PC-9 (cell line): ENCODE results near the gene TRMT13. TPM values are rescaled to one million over a fixed set of nuclear protein-coding genes. Genes with fewer than 3 reads are reported as not detected.

Experiments
- BruUV-seq: library from RNA; stranded (reverse); fragments of 400-500 nt; replicated peaks from 2 replicates; lab custom pipeline; 2021; lab: Mats Ljungman, UMichigan
- CTCF ChIA-PET: fragments of 300-600 bp; sonication (Branson Sonifier 250); formaldehyde crosslinking; loops from one replicate; lab custom pipeline; 2022; ENCODE audit warnings: antibody characterized with exemption; lab: Charles Lee
- POLR2A ChIA-PET: fragments of 300-600 bp; sonication (Branson Sonifier 250); formaldehyde crosslinking; loops from one replicate; lab custom pipeline; 2022; ENCODE audit warnings: antibody characterized with exemption; ENCODE audit not compliant: unreplicated experiment; lab: Charles Lee
- DNase-seq, 2 experiments: peaks; one replicate each; pipeline versions ENCODE4 v3.0.0 to v3.0.0-alpha.2; 2015 to 2022; ENCODE audit warnings: mixed read lengths in 1 of 2
- H2AFZ ChIP-seq: fragments of 200-600 bp; sonication (generic); 2 replicates; pipeline ENCODE4 v1.8.1; 2017; ENCODE audit warnings: antibody characterized with exemption
- H3F3A ChIP-seq: fragments of 200-600 bp; sonication (generic); 2 replicates; pipeline ENCODE4 v1.8.1; 2017; ENCODE audit warnings: antibody characterized with exemption, mild to moderate bottlenecking, low read depth; ENCODE audit not compliant: insufficient read depth
- H3K27ac ChIP-seq: fragments of 200-600 bp; sonication (generic); 2 replicates; pipeline ENCODE4 v1.6.1; 2016; ENCODE audit warnings: mixed run types
- H3K27me3 ChIP-seq: fragments of 200-600 bp; sonication (generic); 2 replicates; pipeline ENCODE4 v1.6.1; 2016; ENCODE audit warnings: low read depth, mixed run types; ENCODE audit not compliant: insufficient read depth
- H3K36me3 ChIP-seq: fragments of 200-600 bp; sonication (generic); 2 replicates; pipeline ENCODE4 v1.6.1; 2016; ENCODE audit warnings: low read depth, mixed run types
- H3K4me1 ChIP-seq: fragments of 200-600 bp; sonication (generic); replicated peaks from 2 replicates; pipeline ENCODE4 v1.6.1; 2016; ENCODE audit warnings: mixed run types; ENCODE audit not compliant: insufficient read depth
- H3K4me2 ChIP-seq: fragments of 200-600 bp; sonication (generic); 2 replicates; pipeline ENCODE4 v1.6.1; 2017; ENCODE audit warnings: mixed run types
- H3K4me3 ChIP-seq: fragments of 200-600 bp; sonication (generic); 2 replicates; pipeline ENCODE4 v1.6.1; 2016; ENCODE audit warnings: mixed run types
- H3K79me2 ChIP-seq: fragments of 200-600 bp; sonication (generic); 2 replicates; pipeline ENCODE4 v1.6.1; 2017; ENCODE audit warnings: low read depth, mixed run types
- H3K9me2 ChIP-seq: fragments of 200-600 bp; sonication (generic); 2 replicates; pipeline ENCODE4 v1.8.1; 2017; ENCODE audit warnings: mild to moderate bottlenecking; ENCODE audit not compliant: insufficient read depth
- H3K9me3 ChIP-seq: fragments of 200-600 bp; sonication (generic); 2 replicates; pipeline ENCODE4 v1.8.1; 2016; ENCODE audit warnings: low read depth; ENCODE audit not compliant: insufficient read depth
- H4K20me1 ChIP-seq: fragments of 200-600 bp; sonication (generic); 2 replicates; pipeline ENCODE4 v1.8.1; 2017; ENCODE audit not compliant: insufficient read depth
- EZH2 ChIP-seq: fragments of 200-600 bp; sonication (generic); IDR thresholded peaks from 2 replicates; pipeline ENCODE4 v1.8.0; 2017; ENCODE audit warnings: antibody characterized with exemption, low read depth
- intact Hi-C: fragments of 100-400 bp; cut with micrococcal nuclease; formaldehyde crosslinking; loops from one replicate; pipeline ENCODE4 v1.10.0; 2022; ENCODE audit not compliant: unreplicated experiment
- total RNA-seq: library from RNA; stranded (reverse); gene quantifications from 2 replicates; pipeline ENCODE4 v1.2.3, GENCODE V29; 2021
- TF ChIP-seq, protein P1 (sequence below): fragments of 200-600 bp; sonication (generic); conservative IDR thresholded peaks from 2 replicates; pipeline ENCODE4 v1.6.1; 2017; ENCODE audit warnings: mixed run types, antibody characterized with exemption, mild to moderate bottlenecking, moderate library complexity

TRMT13 gene
- total RNA-seq, 1 experiment from 2014 or later, result 14.2 TPM

DNA sequence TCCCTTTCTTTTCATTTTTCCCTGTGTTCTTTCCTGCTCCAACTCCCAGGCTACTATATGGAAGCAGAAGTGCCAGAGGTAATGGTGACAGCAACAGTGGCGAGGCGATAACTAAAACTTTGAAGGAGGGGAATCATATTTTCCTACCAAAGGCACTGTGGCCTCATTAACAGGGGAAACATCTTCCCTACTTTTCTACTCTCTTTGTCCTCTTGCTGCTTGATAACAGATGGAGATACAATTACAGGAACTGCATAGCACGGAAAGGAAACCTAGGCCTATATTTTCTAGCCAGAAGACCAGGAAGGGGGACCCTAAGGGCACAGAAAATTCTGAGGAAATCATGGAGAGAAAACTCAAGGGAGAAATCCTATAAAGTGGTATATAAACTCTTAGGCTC is 42.5 kb upstream of the TRMT13 start:
- Histone ChIP-seq H3K27ac (no peak overlapping the region), H3K9me3 (no peaks in the 10 kb centered on the region), H3K9me2 (no peaks in the 10 kb centered on the region), H3K4me2 (no peak overlapping the region), H3F3A (no peaks in the 10 kb centered on the region; the same call in 1 of the 2 replicates), H3K36me3 (peaks cover 3% of the 10 kb centered on the region; the same call in 1 of the 2 replicates), H3K4me1 (no peaks in the 10 kb centered on the region), H3K4me3 (no peak overlapping the region), H3K27me3 (no peaks in the 10 kb centered on the region), H2AFZ (no peak overlapping the region), H4K20me1 (no peaks in the 10 kb centered on the region), H3K79me2 (no peaks in the 10 kb centered on the region)
- DNase-seq, result no peak
- intact Hi-C loops, result no loop called here
- no peak for TF ChIP-seq EZH2
- TF ChIP-seq, protein P1, sequence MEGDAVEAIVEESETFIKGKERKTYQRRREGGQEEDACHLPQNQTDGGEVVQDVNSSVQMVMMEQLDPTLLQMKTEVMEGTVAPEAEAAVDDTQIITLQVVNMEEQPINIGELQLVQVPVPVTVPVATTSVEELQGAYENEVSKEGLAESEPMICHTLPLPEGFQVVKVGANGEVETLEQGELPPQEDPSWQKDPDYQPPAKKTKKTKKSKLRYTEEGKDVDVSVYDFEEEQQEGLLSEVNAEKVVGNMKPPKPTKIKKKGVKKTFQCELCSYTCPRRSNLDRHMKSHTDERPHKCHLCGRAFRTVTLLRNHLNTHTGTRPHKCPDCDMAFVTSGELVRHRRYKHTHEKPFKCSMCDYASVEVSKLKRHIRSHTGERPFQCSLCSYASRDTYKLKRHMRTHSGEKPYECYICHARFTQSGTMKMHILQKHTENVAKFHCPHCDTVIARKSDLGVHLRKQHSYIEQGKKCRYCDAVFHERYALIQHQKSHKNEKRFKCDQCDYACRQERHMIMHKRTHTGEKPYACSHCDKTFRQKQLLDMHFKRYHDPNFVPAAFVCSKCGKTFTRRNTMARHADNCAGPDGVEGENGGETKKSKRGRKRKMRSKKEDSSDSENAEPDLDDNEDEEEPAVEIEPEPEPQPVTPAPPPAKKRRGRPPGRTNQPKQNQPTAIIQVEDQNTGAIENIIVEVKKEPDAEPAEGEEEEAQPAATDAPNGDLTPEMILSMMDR, result no peak
- ChIA-PET POLR2A (no interaction called here), CTCF (no interaction called here)
- BruUV-seq, result no TSS peak

DNA sequence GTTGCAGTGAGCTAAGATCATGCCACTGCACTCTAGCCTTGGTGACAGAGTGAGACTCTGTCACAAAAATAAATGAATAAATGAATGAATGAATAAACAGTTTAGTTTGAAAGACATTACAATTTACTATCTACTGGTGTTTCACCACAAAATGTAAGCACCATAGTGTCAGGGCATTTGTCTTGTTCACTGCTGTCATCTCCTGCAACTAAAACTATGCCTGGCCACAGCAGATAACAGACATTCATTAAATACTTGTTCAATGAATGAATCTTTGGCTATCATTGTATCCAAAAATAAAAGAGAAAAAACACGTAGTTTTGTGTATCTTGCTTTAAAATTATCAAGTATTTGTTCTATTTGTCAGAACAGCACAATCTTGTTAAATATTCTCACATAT is 32.8 kb upstream of the TRMT13 start:
- Histone ChIP-seq H3K4me1 (no peaks in the 10 kb centered on the region), H3K79me2 (no peaks in the 10 kb centered on the region), H4K20me1 (no peaks in the 10 kb centered on the region), H3K4me3 (no peak overlapping the region), H2AFZ (no peak overlapping the region), H3F3A (no peaks in the 10 kb centered on the region), H3K9me3 (no peaks in the 10 kb centered on the region), H3K27ac (no peak overlapping the region), H3K27me3 (no peaks in the 10 kb centered on the region), H3K36me3 (peaks cover 24% of the 10 kb centered on the region), H3K4me2 (no peak overlapping the region), H3K9me2 (no peaks in the 10 kb centered on the region)
- POLR2A ChIA-PET, result no interaction called here
- CTCF ChIA-PET, result no interaction called here
- TF ChIP-seq, protein P1, result no peak
- TF ChIP-seq EZH2, result no peak
- BruUV-seq, result no TSS peak
- intact Hi-C loops, result no loop called here
- DNase-seq, result no peak

DNA sequence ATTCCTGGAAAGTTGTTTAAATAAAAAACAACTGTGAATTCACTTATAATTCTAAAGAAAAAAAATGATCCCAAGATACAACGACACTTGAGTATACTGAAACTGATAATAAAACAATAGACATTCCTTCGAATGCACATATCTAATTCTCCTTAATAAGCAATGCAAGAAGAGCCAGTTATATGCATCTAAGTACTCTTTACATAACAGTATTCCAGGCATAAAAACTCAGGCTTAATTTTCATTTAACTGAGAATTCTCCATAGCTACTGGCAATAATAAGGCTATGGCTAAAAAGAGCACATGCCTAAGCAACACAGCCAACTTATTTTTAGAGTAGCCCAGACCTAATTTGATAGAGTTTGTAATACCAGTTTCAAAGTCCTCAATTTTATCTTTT is 31.4 kb upstream of the TRMT13 start:
- POLR2A ChIA-PET, result no interaction called here
- H3K36me3 ChIP-seq, result peaks cover 31% of the 10 kb centered on the region

More for the DNA sequence above, 31.4 kb upstream of the TRMT13 start:
- Histone ChIP-seq H3K27ac (no peak overlapping the region), H3K4me2 (no peak overlapping the region), H3F3A (no peaks in the 10 kb centered on the region), H3K27me3 (no peaks in the 10 kb centered on the region), H3K4me3 (no peak overlapping the region), H3K79me2 (no peaks in the 10 kb centered on the region), H2AFZ (no peak overlapping the region), H4K20me1 (no peaks in the 10 kb centered on the region), H3K9me3 (no peaks in the 10 kb centered on the region), H3K4me1 (no peaks in the 10 kb centered on the region), H3K9me2 (no peaks in the 10 kb centered on the region)
- TF ChIP-seq, protein P1, result no peak
- TF ChIP-seq EZH2, result no peak
- CTCF ChIA-PET, result no interaction called here
- BruUV-seq, result no TSS peak
- no peak for DNase-seq
- intact Hi-C loops, result no loop called here
